T-helper 9 cell (primary cell): ENCODE data around the gene NUDCD3.
"Not testable (repeated sequence)": the region's sequence is repeated elsewhere in the genome, so short reads cannot be mapped to it uniquely, and the experiment has no call there.

Experiments
- DNase-seq: peaks from one replicate; pipeline ENCODE4 v3.0.0-alpha.2; 2020

NUDCD3 gene

DNA sequence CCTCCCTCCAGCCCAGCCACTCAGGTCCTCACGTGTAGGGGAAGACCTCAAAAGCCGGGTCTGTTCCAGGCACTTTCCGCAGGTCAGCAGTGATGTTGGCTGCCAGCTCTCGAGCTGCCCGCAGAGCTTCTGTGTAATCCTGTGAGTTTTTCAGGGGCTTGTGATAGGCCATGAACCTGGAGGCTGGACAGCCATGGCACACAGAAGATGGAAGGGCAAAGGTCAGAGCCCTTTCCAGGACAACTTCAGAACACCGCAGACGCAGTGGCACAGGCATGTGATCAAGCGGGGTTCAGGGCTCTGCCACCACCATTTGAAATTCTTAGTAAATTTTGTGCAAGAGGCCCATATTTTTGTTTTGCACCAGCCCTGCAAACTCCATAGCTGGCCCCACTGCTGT lies 26.7 kb upstream of the NUDCD3 start:
- no peak for DNase-seq

DNA sequence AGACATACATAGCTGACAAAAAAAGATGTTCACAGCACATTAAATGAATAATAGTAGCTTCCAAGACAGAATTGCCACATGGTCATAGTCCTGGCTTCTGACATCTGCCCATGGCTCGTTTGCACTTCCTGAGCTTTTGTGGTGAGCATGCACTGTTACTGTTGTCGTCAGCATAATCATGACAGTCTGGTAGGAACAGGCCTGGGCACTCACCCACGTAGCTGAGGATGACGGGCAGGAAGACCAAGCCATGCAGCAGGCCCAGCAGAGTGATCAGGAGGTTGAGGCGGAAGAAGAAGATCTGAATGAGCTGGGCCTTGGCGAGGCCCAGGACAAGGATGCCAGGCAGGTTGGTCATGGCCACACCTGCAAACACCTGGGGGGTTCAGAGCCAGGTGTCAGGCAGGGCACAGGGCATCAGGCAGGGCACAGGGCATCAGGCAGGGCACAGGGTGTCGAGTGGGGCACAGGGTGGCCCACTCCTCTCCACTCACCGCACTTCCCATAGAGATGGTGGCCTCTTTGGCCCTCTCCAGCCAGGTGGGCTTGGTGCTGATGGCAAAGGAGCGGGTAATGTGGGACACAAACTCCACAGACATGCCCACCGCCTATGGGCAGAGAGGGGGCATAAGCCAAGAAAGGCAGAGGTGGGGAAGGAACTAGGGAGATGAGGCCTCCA lies 25.3 kb upstream of the NUDCD3 start:
- no peak for DNase-seq

DNA sequence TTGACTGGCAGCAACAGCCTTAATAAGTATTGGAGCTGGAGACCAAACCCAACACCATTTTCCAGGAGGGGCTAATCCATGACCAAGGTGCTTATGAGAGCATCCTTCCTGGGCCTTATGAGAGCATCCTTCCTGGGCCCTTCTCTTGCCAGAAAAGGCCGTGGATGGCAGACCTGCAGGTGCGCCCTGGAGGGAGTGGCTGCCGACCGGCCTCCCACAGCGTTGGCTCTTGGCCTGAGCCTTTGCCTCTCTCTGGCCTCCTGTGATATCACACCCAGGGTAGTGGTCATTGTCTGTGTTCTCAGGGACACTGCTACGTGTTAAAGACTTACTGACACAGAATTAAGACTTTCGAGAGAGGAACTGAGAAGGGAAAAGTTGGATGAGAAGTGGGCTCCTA lies 22.3 kb upstream of the NUDCD3 start:
- no peak for DNase-seq

GRCh38 chr7:44511863-44512468 lies 21.5 kb upstream of the NUDCD3 start:
- no peak for DNase-seq

DNA sequence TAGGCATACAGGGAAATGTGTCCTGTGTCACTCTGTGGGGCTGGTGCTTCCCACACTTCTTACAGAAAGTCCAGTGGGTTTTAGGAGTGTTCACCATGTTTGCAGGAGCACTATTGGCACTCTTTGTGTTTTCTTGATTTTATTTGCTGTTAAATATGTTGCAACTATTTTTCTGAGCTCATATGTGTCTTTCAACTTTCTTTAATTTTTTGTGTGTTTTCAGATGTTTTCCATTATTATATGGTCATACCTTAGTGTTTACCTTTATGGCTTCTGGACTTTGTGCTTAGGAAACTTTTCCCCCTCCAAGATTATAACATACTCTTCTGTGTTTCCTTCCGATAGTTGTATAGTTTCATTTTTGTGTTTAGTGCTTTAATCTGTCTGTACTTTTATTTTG lies 20.8 kb upstream of the NUDCD3 start:
- no peak for DNase-seq

GRCh38 chr7:44508328-44509030 lies 18.0 kb upstream of the NUDCD3 start:
- DNase-seq = no peak

DNA sequence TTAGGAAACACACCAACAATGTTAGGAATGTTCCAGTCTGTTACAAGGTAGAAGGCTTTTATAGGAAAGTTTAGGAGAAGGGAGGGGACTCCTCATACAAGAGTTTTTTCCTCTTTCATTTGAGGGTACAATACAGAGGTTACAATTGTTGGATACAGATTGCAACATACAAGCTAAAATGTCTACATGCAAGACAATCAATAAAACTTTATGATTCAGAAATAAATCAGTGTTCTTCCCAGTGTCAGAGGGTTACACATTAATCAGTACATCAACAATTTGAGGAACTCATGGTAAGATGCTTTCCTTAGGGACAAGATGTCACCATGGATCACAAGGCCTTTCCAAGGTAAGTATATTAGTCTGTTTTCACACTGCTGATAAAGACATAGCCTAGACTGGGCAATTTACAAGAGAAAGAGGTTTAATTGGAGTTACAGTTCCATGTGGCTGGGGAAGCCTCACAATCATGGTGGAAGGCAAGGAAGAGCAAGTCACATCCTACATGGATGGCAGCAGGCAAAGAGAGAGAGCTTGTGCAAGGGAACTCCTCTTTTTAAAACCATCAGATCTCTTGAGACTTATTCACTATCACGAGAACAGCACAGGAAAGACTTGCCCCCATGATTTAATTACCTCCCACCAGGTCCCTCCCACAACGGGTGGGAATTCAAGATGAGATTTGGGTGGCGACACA lies 16.3 kb upstream of the NUDCD3 start:
- not testable (repeated sequence) for DNase-seq

- DNase-seq = no peak
Measured at GRCh38 chr7:44505595-44505994, 15.1 kb upstream of the NUDCD3 start.

DNA sequence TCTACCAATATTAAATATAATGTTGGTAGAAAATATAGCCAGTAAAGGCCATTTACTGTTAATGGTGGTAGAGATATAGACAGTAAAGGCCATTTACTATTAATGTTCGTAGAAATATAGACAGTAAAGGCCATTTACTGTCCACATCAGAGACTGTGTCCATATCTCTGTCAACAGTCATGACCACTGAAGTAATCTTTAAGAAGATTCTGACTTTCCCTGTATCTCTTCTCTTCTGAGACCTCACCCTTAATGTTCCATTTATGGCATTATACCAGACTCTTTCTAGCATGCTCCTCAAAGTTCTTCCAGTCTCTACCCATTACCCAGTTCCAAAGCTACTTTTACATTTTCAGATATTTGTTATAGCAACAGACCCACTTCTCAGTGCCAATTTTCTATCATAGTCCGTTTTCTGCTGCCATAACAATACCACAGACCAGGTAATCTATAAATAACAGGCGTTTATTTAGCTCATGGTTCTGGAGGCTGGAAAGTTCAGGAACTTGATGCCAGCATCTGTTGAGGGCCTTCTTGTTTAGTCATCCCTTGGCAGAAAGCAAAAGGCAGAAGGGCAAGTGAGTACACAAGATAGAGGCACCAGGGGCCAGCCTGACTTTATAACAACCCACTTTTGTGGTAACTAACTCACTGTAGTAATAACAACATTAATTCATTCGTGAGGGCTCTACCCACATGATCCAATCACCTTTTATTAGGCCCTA lies 7.9 kb upstream of the NUDCD3 start:
- DNase-seq = no peak

GRCh38 chr7:44497155-44498027 lies 6.9 kb upstream of the NUDCD3 start:
- no peak for DNase-seq

- DNase-seq = no peak
Measured at GRCh38 chr7:44496385-44496784, 5.9 kb upstream of the NUDCD3 start.

GRCh38 chr7:44494960-44495359 lies 4.5 kb upstream of the NUDCD3 start:
- DNase-seq = no peak

GRCh38 chr7:44491229-44491628 lies 771 bp upstream of the NUDCD3 start:
- DNase-seq = no peak

DNA sequence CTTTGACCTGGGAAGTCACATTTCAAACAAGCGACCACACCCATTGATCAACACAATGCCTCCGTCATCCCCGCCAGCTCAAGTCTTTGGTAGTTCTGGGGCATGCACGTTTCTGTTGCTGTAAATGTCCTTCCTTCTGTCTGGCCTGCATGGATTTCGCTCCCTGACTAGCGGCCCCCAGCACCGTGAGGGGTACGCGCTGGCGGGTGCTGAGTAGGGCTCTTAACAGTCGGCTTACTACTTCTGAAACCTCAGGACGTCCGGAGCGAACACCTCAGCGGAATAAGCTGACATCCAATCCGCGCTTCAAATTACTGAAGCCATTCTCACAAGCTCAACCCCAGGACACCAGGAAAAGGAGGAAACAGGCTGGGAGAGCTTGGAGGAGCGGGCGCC lies 505 bp downstream of the NUDCD3 start:
- DNase-seq = peak; percentile 26

- no peak for DNase-seq
Measured at GRCh38 chr7:44488955-44489354, 1.5 kb downstream of the NUDCD3 start.

- no peak for DNase-seq
Measured at GRCh38 chr7:44486693-44487092, 3.8 kb downstream of the NUDCD3 start.

DNA sequence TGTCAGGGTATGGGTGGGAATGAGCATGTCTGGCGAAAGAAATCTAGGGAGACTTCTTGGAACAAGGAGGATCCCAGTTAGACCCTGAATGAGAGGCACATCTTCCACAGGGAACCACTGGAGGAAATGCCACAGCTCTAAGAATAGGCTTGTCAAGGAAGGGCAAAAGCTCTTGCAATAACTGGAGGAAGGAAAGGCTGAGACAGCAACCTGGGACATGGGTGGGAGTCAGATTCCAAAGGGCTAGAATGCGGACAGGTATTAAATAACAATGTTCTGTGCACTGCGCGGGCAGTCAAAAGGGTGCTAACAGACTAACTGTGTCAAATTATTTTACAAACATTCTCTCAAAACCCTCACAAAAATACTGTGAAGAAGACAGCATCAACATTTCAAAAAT lies 4.5 kb downstream of the NUDCD3 start:
- DNase-seq = no peak

- DNase-seq = no peak
Measured at GRCh38 chr7:44484482-44485313, 5.8 kb downstream of the NUDCD3 start.

- no peak for DNase-seq
Measured at GRCh38 chr7:44482502-44483485, 7.7 kb downstream of the NUDCD3 start.

DNA sequence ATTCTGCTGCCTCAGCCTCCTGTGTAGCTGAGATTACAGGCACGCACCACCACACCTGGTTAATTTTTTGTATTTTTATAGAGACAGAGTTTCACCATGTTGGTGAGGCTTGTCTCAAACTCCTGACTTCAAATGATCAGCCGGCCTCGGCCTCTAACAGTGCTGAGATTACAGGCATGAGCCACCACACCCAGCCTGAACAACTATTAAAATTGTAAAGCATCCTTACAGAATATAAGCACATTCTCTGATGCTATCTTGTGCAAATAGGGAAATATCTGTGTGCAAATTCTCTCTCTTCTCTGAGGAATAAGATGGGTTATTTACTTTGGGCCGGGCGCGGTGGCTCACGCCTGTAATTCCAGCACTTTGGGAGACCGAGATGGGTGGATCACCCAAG lies 12.5 kb downstream of the NUDCD3 start:
- DNase-seq = no peak
